EH (cell line): ENCODE data around the gene IQCE.

Source experiments
- DNase-seq: peaks from one replicate; pipeline ENCODE4 v3.0.0-alpha.2; 2015; ENCODE audit warnings: low read depth

Gene IQCE

GRCh38 chr7:2663121-2663886 is 104.5 kb downstream of the IQCE start:
- no peak for DNase-seq

- no peak for DNase-seq
Observed at GRCh38 chr7:2663960-2664359, 105.2 kb downstream of the IQCE start.
